Mesothelial cell of epicardium (in vitro differentiated cells): ENCODE results near the gene RANBP9. TPM values are rescaled to one million over a fixed set of nuclear protein-coding genes. Genes with fewer than 3 reads are reported as not detected.

ENCODE experiments used
- DNase-seq, 2 experiments: peaks; one replicate each; pipeline ENCODE4 v3.0.0; 2021; ENCODE audit warnings: low spot score in 2 of 2; ENCODE audit not compliant: unreplicated experiment in 2 of 2
- H3K27ac Mint-ChIP-seq: 2 replicates; pipeline ENCODE4 v1.8.0; 2021; ENCODE audit warnings: mixed read lengths
- H3K27me3 Mint-ChIP-seq: 2 replicates; pipeline ENCODE4 v1.8.0; 2021; ENCODE audit warnings: low read depth, mixed read lengths
- H3K36me3 Mint-ChIP-seq: 2 replicates; pipeline ENCODE4 v1.8.0; 2021; ENCODE audit warnings: mixed read lengths
- H3K4me1 Mint-ChIP-seq: 2 replicates; pipeline ENCODE4 v1.8.0; 2021; ENCODE audit warnings: mixed read lengths
- H3K4me3 Mint-ChIP-seq: 2 replicates; pipeline ENCODE4 v1.8.0; 2021; ENCODE audit warnings: mild to moderate bottlenecking, moderate library complexity, mixed read lengths
- H3K9me3 Mint-ChIP-seq: 2 replicates; pipeline ENCODE4 v1.8.0; 2021; ENCODE audit warnings: mixed read lengths
- total RNA-seq: library from RNA; stranded (reverse); gene quantifications from 3 replicates; pipeline ENCODE4 v1.2.1, GENCODE V29; 2021
- TF ChIP-seq, protein P1 (sequence below): fragments of 200-600 bp; sonication (generic); IDR thresholded peaks from one replicate; pipeline ENCODE4 v1.5.0; 2021; ENCODE audit warnings: antibody characterized with exemption; ENCODE audit not compliant: unreplicated experiment

The RANBP9 gene
- total RNA-seq, 1 donor from 2014 or later: 46.9 TPM

DNA sequence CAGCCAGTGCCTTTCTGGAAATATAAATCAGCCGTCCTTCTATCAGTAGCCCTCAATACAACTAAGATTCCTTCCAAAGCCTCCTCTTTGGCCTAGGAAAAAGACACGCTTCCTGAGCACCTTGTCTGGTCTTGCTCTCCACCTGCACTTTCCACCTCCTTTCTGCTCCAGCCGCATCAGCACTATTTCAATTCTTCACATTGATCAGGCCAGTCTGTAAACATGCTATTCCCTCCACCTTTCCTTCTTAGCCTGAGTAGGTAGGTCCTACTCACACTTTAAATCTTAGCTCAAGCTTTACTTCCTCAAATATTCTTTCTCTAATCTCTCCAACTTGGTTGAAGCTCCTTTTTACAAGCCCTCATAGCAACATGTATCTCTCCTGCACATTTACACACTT, 11.4 kb downstream of the RANBP9 start:
- Mint-ChIP-seq H3K27ac (no peak overlapping the region), H3K4me3 (no peak overlapping the region), H3K36me3 (peaks cover 12% of the 10 kb centered on the region), H3K4me1 (peaks cover 6% of the 10 kb centered on the region), H3K27me3 (no peaks in the 10 kb centered on the region), H3K9me3 (no peaks in the 10 kb centered on the region)
- TF ChIP-seq, protein P1, sequence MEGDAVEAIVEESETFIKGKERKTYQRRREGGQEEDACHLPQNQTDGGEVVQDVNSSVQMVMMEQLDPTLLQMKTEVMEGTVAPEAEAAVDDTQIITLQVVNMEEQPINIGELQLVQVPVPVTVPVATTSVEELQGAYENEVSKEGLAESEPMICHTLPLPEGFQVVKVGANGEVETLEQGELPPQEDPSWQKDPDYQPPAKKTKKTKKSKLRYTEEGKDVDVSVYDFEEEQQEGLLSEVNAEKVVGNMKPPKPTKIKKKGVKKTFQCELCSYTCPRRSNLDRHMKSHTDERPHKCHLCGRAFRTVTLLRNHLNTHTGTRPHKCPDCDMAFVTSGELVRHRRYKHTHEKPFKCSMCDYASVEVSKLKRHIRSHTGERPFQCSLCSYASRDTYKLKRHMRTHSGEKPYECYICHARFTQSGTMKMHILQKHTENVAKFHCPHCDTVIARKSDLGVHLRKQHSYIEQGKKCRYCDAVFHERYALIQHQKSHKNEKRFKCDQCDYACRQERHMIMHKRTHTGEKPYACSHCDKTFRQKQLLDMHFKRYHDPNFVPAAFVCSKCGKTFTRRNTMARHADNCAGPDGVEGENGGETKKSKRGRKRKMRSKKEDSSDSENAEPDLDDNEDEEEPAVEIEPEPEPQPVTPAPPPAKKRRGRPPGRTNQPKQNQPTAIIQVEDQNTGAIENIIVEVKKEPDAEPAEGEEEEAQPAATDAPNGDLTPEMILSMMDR: no peak
- no peak for DNase-seq

GRCh38 chr6:13698715-13699114, 12.9 kb downstream of the RANBP9 start:
- Mint-ChIP-seq H3K4me1 (peaks cover 9% of the 10 kb centered on the region), H3K36me3 (peaks cover 18% of the 10 kb centered on the region), H3K27ac (no peak overlapping the region), H3K9me3 (no peaks in the 10 kb centered on the region), H3K4me3 (no peak overlapping the region), H3K27me3 (no peaks in the 10 kb centered on the region)
- no peak for DNase-seq
- TF ChIP-seq, protein P1: no peak

GRCh38 chr6:13697857-13698256, 13.8 kb downstream of the RANBP9 start:
- DNase-seq: no peak
- H3K27me3 Mint-ChIP-seq: no peaks in the 10 kb centered on the region
- H3K36me3 Mint-ChIP-seq: peaks cover 21% of the 10 kb centered on the region
- H3K9me3 Mint-ChIP-seq: no peaks in the 10 kb centered on the region
- no peak overlapping the region for H3K27ac Mint-ChIP-seq
- TF ChIP-seq, protein P1: no peak
- no peak overlapping the region for H3K4me3 Mint-ChIP-seq
- H3K4me1 Mint-ChIP-seq: peaks cover 9% of the 10 kb centered on the region

- no peaks in the 10 kb centered on the region for H3K9me3 Mint-ChIP-seq
- no peaks in the 10 kb centered on the region for H3K27me3 Mint-ChIP-seq
- no peak overlapping the region for H3K27ac Mint-ChIP-seq
- peaks cover 20% of the 10 kb centered on the region for H3K36me3 Mint-ChIP-seq
- no peak for DNase-seq
- H3K4me3 Mint-ChIP-seq: no peak overlapping the region
- peaks cover 9% of the 10 kb centered on the region for H3K4me1 Mint-ChIP-seq
- TF ChIP-seq, protein P1: no peak
Measured at GRCh38 chr6:13696226-13696625, 15.4 kb downstream of the RANBP9 start.

DNA sequence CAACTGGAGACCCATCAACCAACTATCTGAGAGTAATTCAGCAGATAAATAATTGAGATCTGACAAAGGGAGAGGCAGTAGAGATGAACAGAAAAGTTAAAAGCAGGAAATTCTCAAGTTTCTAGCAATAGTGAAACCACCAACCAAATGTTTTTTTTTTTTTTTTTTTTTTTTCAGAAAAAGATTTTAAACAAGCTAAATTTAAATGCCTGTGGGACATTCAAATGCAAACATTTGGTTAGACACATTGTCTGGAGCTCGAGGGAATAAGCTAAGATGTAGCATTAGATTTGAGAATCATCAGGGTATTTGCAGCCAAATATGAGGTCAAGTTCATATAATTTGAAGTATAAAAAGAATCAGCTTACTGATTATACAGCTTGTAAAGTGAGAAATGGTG, 16.4 kb downstream of the RANBP9 start:
- Mint-ChIP-seq H3K27me3 (no peaks in the 10 kb centered on the region), H3K36me3 (peaks cover 23% of the 10 kb centered on the region), H3K9me3 (no peaks in the 10 kb centered on the region), H3K4me3 (no peak overlapping the region), H3K27ac (no peak overlapping the region), H3K4me1 (peaks cover 7% of the 10 kb centered on the region)
- TF ChIP-seq, protein P1: no peak
- no peak for DNase-seq

DNA sequence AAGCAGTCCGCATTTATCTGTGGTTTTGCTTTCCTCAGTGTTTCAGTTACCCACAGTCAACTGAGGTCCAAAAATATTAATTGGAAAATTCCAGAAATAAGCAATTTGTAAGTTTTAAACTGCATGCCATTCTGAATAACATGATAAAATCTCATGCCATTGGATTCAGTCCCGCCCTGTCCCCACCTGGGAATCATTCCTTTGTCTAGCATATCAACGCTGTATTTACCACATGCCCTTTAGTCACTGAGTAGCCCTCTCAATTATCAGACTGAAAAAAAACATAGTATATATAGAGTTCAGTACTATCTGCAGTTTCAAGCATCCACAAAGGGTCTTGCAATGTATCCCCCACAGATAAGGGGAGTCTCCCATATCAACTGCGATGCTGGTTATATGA, 17.1 kb downstream of the RANBP9 start:
- peaks cover 3% of the 10 kb centered on the region for H3K9me3 Mint-ChIP-seq
- H3K4me1 Mint-ChIP-seq: peaks cover 8% of the 10 kb centered on the region
- TF ChIP-seq, protein P1: no peak
- no peak overlapping the region for H3K27ac Mint-ChIP-seq
- H3K4me3 Mint-ChIP-seq: no peak overlapping the region
- DNase-seq: no peak
- no peaks in the 10 kb centered on the region for H3K27me3 Mint-ChIP-seq
- peaks cover 28% of the 10 kb centered on the region for H3K36me3 Mint-ChIP-seq
